SK-N-SH (cell line): Measurements from ENCODE around the gene CCDC88C. TPM values are rescaled to one million over a fixed set of nuclear protein-coding genes. Genes with fewer than 3 reads are reported as not detected.

Source experiments
- CTCF ChIA-PET: fragments of 300-600, 350-600 bp; formaldehyde crosslinking; extraction: SDS; loops from one replicate; lab custom pipeline; 2021; lab: Yijun Ruan, JAX
- POLR2A ChIA-PET: fragments of 350-600 bp; sonication (Branson Sonifier 250); formaldehyde crosslinking; extraction: SDS; loops from one replicate; lab custom pipeline; 2020; ENCODE audit warnings: antibody characterized with exemption, inconsistent platforms; lab: Yijun Ruan, JAX
- DNase-seq: peaks from one replicate; pipeline ENCODE4 v3.0.0; 2012
- H2AFZ ChIP-seq: fragments of 200-600 bp; sonication (generic); 2 replicates; pipeline ENCODE4 v1.8.1; 2016; ENCODE audit warnings: antibody characterized with exemption, mild to moderate bottlenecking, low read depth
- H3F3A ChIP-seq: fragments of 200-600 bp; sonication (generic); replicated peaks from 2 replicates; pipeline ENCODE3; 2016; ENCODE audit warnings: antibody characterized with exemption, mild to moderate bottlenecking; ENCODE audit not compliant: insufficient read depth
- H3K27ac ChIP-seq, 2 experiments: fragments of 200-500 bp in 1 of 2; fragments of 200-600 bp in 1 of 2; sonication (Bioruptor generic) in 1 of 2; sonication (generic), shearing (Covaris generic) in 1 of 2; 2 replicates each; pipeline versions ENCODE4 v1.5.1 to v1.6.1; 2014 to 2016; ENCODE audit warnings: low read depth in 2 of 2, inconsistent platforms in 1 of 2, low read length in 1 of 2, mild to moderate bottlenecking in 1 of 2, mixed read lengths in 1 of 2
- H3K27me3 ChIP-seq: fragments of 200-600 bp; sonication (generic), shearing (Covaris generic); 2 replicates; pipeline ENCODE4 v1.6.1; 2016; ENCODE audit warnings: mixed run types; ENCODE audit not compliant: insufficient read depth
- H3K36me3 ChIP-seq, 2 experiments: fragments of 200-500 bp in 1 of 2; fragments of 200-600 bp in 1 of 2; sonication (Bioruptor generic) in 1 of 2; sonication (generic) in 1 of 2; replicated peaks in 1 of 2; 2 replicates each; pipeline versions ENCODE3 to v1.5.1; 2014 to 2016; ENCODE audit warnings: low read length in 1 of 2, mild to moderate bottlenecking in 1 of 2; ENCODE audit not compliant: insufficient read depth in 2 of 2, control insufficient read depth in 1 of 2
- H3K4me1 ChIP-seq, 2 experiments: fragments of 200-500 bp in 1 of 2; fragments of 200-600 bp in 1 of 2; sonication (Bioruptor generic) in 1 of 2; sonication (generic), shearing (Covaris generic) in 1 of 2; 2 replicates each; pipeline versions ENCODE4 v1.5.1 to v1.6.1; 2014 to 2016; ENCODE audit warnings: low read depth in 1 of 2, low read length in 1 of 2, mixed run types in 1 of 2; ENCODE audit not compliant: insufficient read depth in 2 of 2, control insufficient read depth in 1 of 2
- H3K4me2 ChIP-seq: fragments of 200-600 bp; sonication (generic), shearing (Covaris generic); 2 replicates; pipeline ENCODE4 v1.6.1; 2017; ENCODE audit warnings: mixed run types
- H3K4me3 ChIP-seq, 2 experiments: fragments of 200-500 bp in 1 of 2; fragments of 200-600 bp in 1 of 2; sonication (Bioruptor generic) in 1 of 2; sonication (generic), shearing (Covaris generic) in 1 of 2; 2 replicates each; pipeline versions ENCODE4 v1.5.1 to v1.8.1; 2014 to 2016; ENCODE audit warnings: low read depth in 2 of 2, inconsistent platforms in 1 of 2, low read length in 1 of 2, mild to moderate bottlenecking in 1 of 2, mixed read lengths in 1 of 2, moderate library complexity in 1 of 2
- H3K79me2 ChIP-seq: fragments of 200-600 bp; sonication (generic); 2 replicates; pipeline ENCODE4 v1.8.1; 2017; ENCODE audit warnings: mild to moderate bottlenecking; ENCODE audit not compliant: insufficient read depth
- H3K9ac ChIP-seq: fragments of 200-600 bp; sonication (generic); 2 replicates; pipeline ENCODE4 v1.6.1; 2017; ENCODE audit warnings: mixed run types
- H3K9me2 ChIP-seq: fragments of 200-600 bp; sonication (generic); 2 replicates; pipeline ENCODE4 v1.6.1; 2017; ENCODE audit warnings: mixed run types
- H3K9me3 ChIP-seq: fragments of 200-600 bp; sonication (generic); 2 replicates; pipeline ENCODE4 v1.6.1; 2017; ENCODE audit warnings: mixed run types, mild to moderate bottlenecking, moderate library complexity
- H4K20me1 ChIP-seq: fragments of 200-600 bp; sonication (generic); 2 replicates; pipeline ENCODE4 v1.6.1; 2017; ENCODE audit warnings: mild to moderate bottlenecking, mixed run types; ENCODE audit not compliant: insufficient read depth
- ELF1 ChIP-seq: IDR thresholded peaks from 2 replicates; pipeline ENCODE4 v1.4.0; 2012
- FOSL2 ChIP-seq: IDR thresholded peaks from 2 replicates; pipeline ENCODE4 v1.4.0; 2012; ENCODE audit warnings: low read depth, mild to moderate bottlenecking, moderate library complexity, borderline replicate concordance
- MXI1 ChIP-seq: IDR thresholded peaks from 2 replicates; pipeline ENCODE4 v1.6.1; 2012; ENCODE audit warnings: mild to moderate bottlenecking, low read depth, low read length, improper control_type of control experiment
- NFIC ChIP-seq: IDR thresholded peaks from 2 replicates; pipeline ENCODE4 v1.4.0; 2012; ENCODE audit warnings: borderline replicate concordance
- NRF1 ChIP-seq: IDR thresholded peaks from 2 replicates; pipeline ENCODE4 v1.6.1; 2012; ENCODE audit warnings: low read depth, mild to moderate bottlenecking, low read length
- RAD21 ChIP-seq: IDR thresholded peaks from 2 replicates; pipeline ENCODE4 v1.6.1; 2012; ENCODE audit warnings: mild to moderate bottlenecking, low read length
- RCOR1 ChIP-seq: fragments of 150-350 bp; IDR thresholded peaks from 2 replicates; pipeline ENCODE4 v1.6.1; 2017; ENCODE audit warnings: antibody characterized with exemption, low read length
- SMC3 ChIP-seq: IDR thresholded peaks from 2 replicates; pipeline ENCODE4 v1.6.1; 2012; ENCODE audit warnings: low read depth, low read length, improper control_type of control experiment
- WGBS: methylation state at CpG from one replicate; pipeline ENCODE4 v1.1.6; 2017; ENCODE audit warnings: low lambda C conversion rate; 5-methylcytosine and 5-hydroxymethylcytosine counted together
- polyA plus RNA-seq, 3 experiments: library from polyadenylated mRNA; depleted of rRNA; stranded (reverse); fragments of >200 nt; gene quantifications; 2 replicates each; pipeline ENCODE4 v1.2.3, GENCODE V29; 2012
- TF ChIP-seq, protein P1 (sequence below): IDR thresholded peaks from 2 replicates; pipeline ENCODE4 v1.4.0; 2012; ENCODE audit warnings: low read depth, borderline replicate concordance
- TF ChIP-seq, protein P2 (sequence below): fragments of 200-600 bp; sonication (generic); IDR thresholded peaks from 2 replicates; pipeline ENCODE4 v1.6.1; 2017; ENCODE audit warnings: antibody characterized with exemption, mild to moderate bottlenecking, moderate library complexity
- TF ChIP-seq, protein P3 (sequence below): IDR thresholded peaks from 2 replicates; pipeline ENCODE4 v1.4.0; 2012; ENCODE audit warnings: low read depth, borderline replicate concordance

CCDC88C gene
- polyA plus RNA-seq, 1 of the 3 experiments (the other 2 are of a cell fraction), result 0.39 TPM

DNA sequence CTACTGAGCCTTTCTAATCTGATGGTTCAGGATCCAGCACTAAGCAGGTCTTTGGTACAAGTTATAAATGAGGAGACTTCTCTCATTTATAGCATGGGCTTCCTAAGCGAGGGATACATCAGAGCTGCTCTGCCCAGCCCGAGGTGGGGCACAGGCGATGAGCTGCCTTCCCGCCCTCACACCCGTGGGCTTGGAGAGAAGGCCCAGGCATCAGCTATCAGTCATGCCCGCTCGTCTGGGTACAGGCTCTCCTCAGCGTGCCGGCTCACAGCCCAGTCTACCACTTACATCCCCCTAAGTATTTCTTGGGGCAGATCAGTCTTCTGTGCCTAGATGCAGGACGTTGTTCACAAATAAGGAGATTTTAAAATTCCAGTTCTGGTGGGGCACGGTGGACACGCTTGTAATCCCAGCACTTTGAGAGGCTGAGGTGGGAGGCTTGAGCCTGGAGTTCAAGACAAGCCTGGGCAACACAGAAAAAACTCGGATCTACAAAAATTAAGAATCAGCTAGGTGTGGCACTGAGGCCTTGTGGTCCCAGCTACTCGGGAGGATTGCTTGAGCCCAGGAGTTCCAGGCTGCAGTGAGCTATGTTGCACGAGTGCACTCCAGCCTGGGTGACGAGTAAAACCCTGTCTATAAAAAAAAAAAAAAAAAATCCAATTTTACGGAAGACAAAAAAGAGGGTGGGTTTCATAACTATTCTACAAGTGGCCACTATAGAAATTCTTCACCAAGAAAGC lies 57.0 kb downstream of the CCDC88C start:
- ChIA-PET CTCF (interaction anchor here (1.3 to 2.5 kb wide), 3 partner anchors 13 to 58 kb away, joined by 3 to 10 read pairs (median 7); no protein-coding TSS in a partner anchor), POLR2A (no interaction called here)
- no peaks in the 10 kb centered on the region for H3F3A ChIP-seq
- 63% methylated on average over 15 of the region's 17 CpGs for WGBS
- no peak for DNase-seq
- H3K9ac ChIP-seq, result no peak overlapping the region
- no peak overlapping the region for H3K4me3 ChIP-seq
- no peaks in the 10 kb centered on the region for H3K36me3 ChIP-seq
- no peaks in the 10 kb centered on the region for H3K79me2 ChIP-seq
- peaks cover 0 to 5% of the 10 kb centered on the region in 2 experiments; a peak in 2 of 4 replicates for H3K4me1 ChIP-seq
- H3K27me3 ChIP-seq, result no peaks in the 10 kb centered on the region
- no peak overlapping the region for H3K27ac ChIP-seq
- H3K4me2 ChIP-seq, result no peak overlapping the region
- H3K9me2 ChIP-seq, result no peaks in the 10 kb centered on the region
- H4K20me1 ChIP-seq, result no peaks in the 10 kb centered on the region
- no peak overlapping the region for H2AFZ ChIP-seq
- TF ChIP-seq, protein P1, sequence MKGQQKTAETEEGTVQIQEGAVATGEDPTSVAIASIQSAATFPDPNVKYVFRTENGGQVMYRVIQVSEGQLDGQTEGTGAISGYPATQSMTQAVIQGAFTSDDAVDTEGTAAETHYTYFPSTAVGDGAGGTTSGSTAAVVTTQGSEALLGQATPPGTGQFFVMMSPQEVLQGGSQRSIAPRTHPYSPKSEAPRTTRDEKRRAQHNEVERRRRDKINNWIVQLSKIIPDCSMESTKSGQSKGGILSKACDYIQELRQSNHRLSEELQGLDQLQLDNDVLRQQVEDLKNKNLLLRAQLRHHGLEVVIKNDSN, result no peak
- TF ChIP-seq RAD21 (no peak), FOSL2 (no peak), NFIC (no peak), ELF1 (no peak), NRF1 (no peak), SMC3 (no peak), RCOR1 (no peak)
- TF ChIP-seq, protein P2, sequence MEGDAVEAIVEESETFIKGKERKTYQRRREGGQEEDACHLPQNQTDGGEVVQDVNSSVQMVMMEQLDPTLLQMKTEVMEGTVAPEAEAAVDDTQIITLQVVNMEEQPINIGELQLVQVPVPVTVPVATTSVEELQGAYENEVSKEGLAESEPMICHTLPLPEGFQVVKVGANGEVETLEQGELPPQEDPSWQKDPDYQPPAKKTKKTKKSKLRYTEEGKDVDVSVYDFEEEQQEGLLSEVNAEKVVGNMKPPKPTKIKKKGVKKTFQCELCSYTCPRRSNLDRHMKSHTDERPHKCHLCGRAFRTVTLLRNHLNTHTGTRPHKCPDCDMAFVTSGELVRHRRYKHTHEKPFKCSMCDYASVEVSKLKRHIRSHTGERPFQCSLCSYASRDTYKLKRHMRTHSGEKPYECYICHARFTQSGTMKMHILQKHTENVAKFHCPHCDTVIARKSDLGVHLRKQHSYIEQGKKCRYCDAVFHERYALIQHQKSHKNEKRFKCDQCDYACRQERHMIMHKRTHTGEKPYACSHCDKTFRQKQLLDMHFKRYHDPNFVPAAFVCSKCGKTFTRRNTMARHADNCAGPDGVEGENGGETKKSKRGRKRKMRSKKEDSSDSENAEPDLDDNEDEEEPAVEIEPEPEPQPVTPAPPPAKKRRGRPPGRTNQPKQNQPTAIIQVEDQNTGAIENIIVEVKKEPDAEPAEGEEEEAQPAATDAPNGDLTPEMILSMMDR, result no peak
- TF ChIP-seq, protein P3, sequence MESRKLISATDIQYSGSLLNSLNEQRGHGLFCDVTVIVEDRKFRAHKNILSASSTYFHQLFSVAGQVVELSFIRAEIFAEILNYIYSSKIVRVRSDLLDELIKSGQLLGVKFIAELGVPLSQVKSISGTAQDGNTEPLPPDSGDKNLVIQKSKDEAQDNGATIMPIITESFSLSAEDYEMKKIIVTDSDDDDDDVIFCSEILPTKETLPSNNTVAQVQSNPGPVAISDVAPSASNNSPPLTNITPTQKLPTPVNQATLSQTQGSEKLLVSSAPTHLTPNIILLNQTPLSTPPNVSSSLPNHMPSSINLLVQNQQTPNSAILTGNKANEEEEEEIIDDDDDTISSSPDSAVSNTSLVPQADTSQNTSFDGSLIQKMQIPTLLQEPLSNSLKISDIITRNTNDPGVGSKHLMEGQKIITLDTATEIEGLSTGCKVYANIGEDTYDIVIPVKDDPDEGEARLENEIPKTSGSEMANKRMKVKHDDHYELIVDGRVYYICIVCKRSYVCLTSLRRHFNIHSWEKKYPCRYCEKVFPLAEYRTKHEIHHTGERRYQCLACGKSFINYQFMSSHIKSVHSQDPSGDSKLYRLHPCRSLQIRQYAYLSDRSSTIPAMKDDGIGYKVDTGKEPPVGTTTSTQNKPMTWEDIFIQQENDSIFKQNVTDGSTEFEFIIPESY, result no peak
- no peaks in the 10 kb centered on the region for H3K9me3 ChIP-seq

DNA sequence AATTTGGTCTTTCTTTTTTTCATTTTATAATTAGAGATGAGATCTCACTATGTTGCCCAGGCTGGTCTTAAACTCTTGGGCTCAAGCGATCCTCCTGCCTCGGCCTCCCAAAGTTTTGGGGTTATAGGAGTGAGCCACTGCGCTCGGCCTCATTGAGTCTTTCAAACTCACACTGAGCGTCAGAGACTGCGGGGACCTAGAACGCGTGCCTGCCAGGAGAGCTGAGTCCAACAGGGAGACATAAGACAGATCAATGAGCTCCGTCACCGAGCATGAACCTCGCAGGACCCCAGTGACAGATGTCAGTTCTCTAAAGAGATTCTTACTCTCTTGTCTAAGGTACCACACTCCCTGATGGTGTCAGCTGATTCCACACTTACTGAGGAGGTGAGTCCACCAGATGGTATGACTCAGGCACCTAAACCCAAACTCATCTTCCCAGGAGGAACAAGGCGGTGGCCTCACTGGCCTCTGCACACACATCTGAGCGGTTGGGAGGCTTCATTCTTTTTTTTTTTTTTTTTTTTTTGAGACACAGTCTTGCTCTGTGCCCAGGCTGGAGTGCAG lies 58.9 kb downstream of the CCDC88C start:
- no peaks in the 10 kb centered on the region for H3K9me3 ChIP-seq
- H3K4me3 ChIP-seq, result no peak overlapping the region
- H3F3A ChIP-seq, result no peaks in the 10 kb centered on the region
- no peaks in the 10 kb centered on the region for H4K20me1 ChIP-seq
- H3K4me2 ChIP-seq, result no peak overlapping the region
- 86% methylated on average over 13 of the region's 13 CpGs for WGBS
- no peaks in the 10 kb centered on the region for H3K36me3 ChIP-seq
- H3K27me3 ChIP-seq, result no peaks in the 10 kb centered on the region
- DNase-seq, result no peak
- no peak for TF ChIP-seq MXI1
- TF ChIP-seq, all 33 proteins: peak for 0
- H3K9ac ChIP-seq, result no peak overlapping the region
- no peaks in the 10 kb centered on the region for H3K9me2 ChIP-seq
- CTCF ChIA-PET, result interaction anchor here (1.3 to 2.5 kb wide), 2 partner anchors 15 to 35 kb away, joined by 5 to 10 read pairs; no protein-coding TSS in a partner anchor
- no peak overlapping the region for H3K27ac ChIP-seq
- POLR2A ChIA-PET, result no interaction called here
- H2AFZ ChIP-seq, result no peak overlapping the region
- H3K4me1 ChIP-seq, result peaks cover 0 to 9% of the 10 kb centered on the region in 2 experiments; a peak in 2 of 4 replicates
- no peaks in the 10 kb centered on the region for H3K79me2 ChIP-seq
